ENCODE measurements around the gene EMID1. TPM values are rescaled to one million over a fixed set of nuclear protein-coding genes. Genes with fewer than 3 reads are reported as not detected.
A peak's percentile ranks its signal among the peaks of the same experiment; 100 is the strongest.

Gene EMID1
- total RNA-seq, 3 donors from 2014 or later: 1.1 to 4.6 (median 2.3) TPM

GRCh38 chr22:29291215-29291614, 85.5 kb downstream of the EMID1 start:
- no peak for DNase-seq (ENCODE audit: low spot score in 2 of 2)
- intact Hi-C loops (cut with DNase I; ENCODE audit: low total_unique reads): no loop called here
- Histone ChIP-seq H3K9me3 (no peaks in the 10 kb centered on the region), H3K27ac (no peak overlapping the region), H3K27me3 (no peaks in the 10 kb centered on the region), H3K4me3 (no peak overlapping the region), H3K4me1 (no peaks in the 10 kb centered on the region), H3K36me3 (peaks cover 2% of the 10 kb centered on the region)
- TF ChIP-seq POLR2AphosphoS5 (IDR thresholded peaks at IDR 0.05) (no peak), POLR2A (IDR thresholded peaks at IDR 0.05) (no peak), CTCF (IDR thresholded peaks at IDR 0.05) (no peak)

DNA sequence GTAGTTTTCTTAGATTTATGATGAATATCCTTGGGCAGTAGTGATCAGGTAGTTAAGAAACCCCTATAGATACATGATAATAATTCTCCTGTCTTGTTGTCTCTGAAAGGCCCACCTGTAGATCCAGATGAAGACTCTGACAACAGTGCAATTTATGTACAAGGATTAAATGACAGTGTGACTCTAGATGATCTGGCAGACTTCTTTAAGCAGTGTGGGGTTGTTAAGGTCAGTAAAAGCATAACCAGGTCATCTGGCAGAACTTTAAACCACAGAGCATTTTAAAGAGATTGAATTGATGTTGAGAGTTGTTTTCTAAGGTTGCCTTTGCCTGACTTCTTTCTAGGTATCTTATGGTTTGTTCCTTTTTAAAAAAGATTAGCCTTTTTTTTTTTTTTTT, 86.7 kb downstream of the EMID1 start:
- intact Hi-C loops (cut with DNase I; ENCODE audit: low total_unique reads): no loop called here
- DNase-seq (ENCODE audit: low spot score in 2 of 2): no peak
- TF ChIP-seq POLR2A (IDR thresholded peaks at IDR 0.05): no peak
- TF ChIP-seq POLR2AphosphoS5 (IDR thresholded peaks at IDR 0.05): no peak
- TF ChIP-seq CTCF (IDR thresholded peaks at IDR 0.05): no peak

GRCh38 chr22:29298641-29299040, 92.9 kb downstream of the EMID1 start:
- Histone ChIP-seq H3K36me3 (peaks cover 28% of the 10 kb centered on the region), H3K27me3 (no peaks in the 10 kb centered on the region), H3K4me3 (no peak overlapping the region), H3K4me1 (peaks cover 5 to 7% of the 10 kb centered on the region in 2 donors), H3K9me3 (no peaks in the 10 kb centered on the region), H3K27ac (no peak overlapping the region)
- peak in 1 of 2 donors; percentile 2 for DNase-seq (ENCODE audit: low spot score in 2 of 2)
- TF ChIP-seq POLR2AphosphoS5 (IDR thresholded peaks at IDR 0.05) (no peak), POLR2A (IDR thresholded peaks at IDR 0.05) (no peak), CTCF (IDR thresholded peaks at IDR 0.05) (no peak)
- intact Hi-C loops (cut with DNase I; ENCODE audit: low total_unique reads): no loop called here

More for the DNA sequence above, 86.7 kb downstream of the EMID1 start:
- no peaks in the 10 kb centered on the region for H3K9me3 ChIP-seq
- peaks cover 12% of the 10 kb centered on the region for H3K36me3 ChIP-seq
- H3K4me3 ChIP-seq: no peak overlapping the region
- no peaks in the 10 kb centered on the region for H3K27me3 ChIP-seq
- H3K27ac ChIP-seq: no peak overlapping the region
- H3K4me1 ChIP-seq: no peaks in the 10 kb centered on the region

GRCh38 chr22:29299136-29299900, 93.6 kb downstream of the EMID1 start:
- intact Hi-C loops (cut with DNase I; ENCODE audit: low total_unique reads): no loop called here
- peak in 1 of 2 donors; percentile 3 for DNase-seq (ENCODE audit: low spot score in 2 of 2)
- Histone ChIP-seq H3K9me3 (no peaks in the 10 kb centered on the region), H3K4me1 (peaks cover 5 to 7% of the 10 kb centered on the region in 2 donors), H3K27me3 (no peaks in the 10 kb centered on the region), H3K4me3 (no peak overlapping the region), H3K27ac (no peak overlapping the region), H3K36me3 (peaks cover 28% of the 10 kb centered on the region)
- TF ChIP-seq POLR2A (IDR thresholded peaks at IDR 0.05) (no peak), POLR2AphosphoS5 (IDR thresholded peaks at IDR 0.05) (no peak), CTCF (IDR thresholded peaks at IDR 0.05) (no peak)

GRCh38 chr22:29300467-29300806, 94.7 kb downstream of the EMID1 start:
- no peaks in the 10 kb centered on the region for H3K27me3 ChIP-seq
- peaks cover 5 to 7% of the 10 kb centered on the region in 2 donors for H3K4me1 ChIP-seq
- DNase-seq (ENCODE audit: low spot score in 2 of 2): peak in 1 of 2 donors; percentile 11
- H3K27ac ChIP-seq: no peak overlapping the region
- intact Hi-C loops (cut with DNase I; ENCODE audit: low total_unique reads): no loop called here
- TF ChIP-seq POLR2AphosphoS5 (IDR thresholded peaks at IDR 0.05): no peak
- TF ChIP-seq POLR2A (IDR thresholded peaks at IDR 0.05): no peak
- no peak for TF ChIP-seq CTCF (IDR thresholded peaks at IDR 0.05)
- peaks cover 28% of the 10 kb centered on the region for H3K36me3 ChIP-seq
- H3K4me3 ChIP-seq: no peak overlapping the region
- H3K9me3 ChIP-seq: no peaks in the 10 kb centered on the region
